Measurements from ENCODE around the gene GLP2R. TPM values are rescaled to one million over a fixed set of nuclear protein-coding genes. Genes with fewer than 3 reads are reported as not detected.

GLP2R gene
- total and polyA plus RNA-seq, 10 of the 15 experiments (the other 5 are each of a cell fraction or from before 2014, with no cell fraction given): not detected

DNA sequence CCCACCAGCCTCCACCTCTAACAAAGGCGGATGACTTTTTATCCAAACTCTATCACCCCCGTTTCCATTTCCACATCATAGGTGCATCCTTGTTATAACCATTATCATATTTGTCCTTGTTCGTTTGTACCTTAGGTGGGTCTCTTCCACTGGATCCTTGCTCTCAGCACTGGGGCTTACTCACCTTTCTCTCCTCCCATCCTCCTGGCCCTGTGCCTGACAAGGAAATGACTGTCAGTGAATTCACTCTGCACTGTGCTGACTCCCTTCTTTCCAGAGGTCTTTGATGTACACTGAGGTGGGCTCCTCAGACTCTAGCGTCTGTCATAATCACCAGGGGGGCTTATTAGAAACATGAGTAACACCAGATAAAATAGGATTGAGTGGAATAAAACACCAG lies 7.0 kb upstream of the GLP2R start:
- ChIA-PET POLR2A (no interaction called here), SMC1A (ENCODE audit: uncharacterized antibody, unreplicated experiment) (no interaction called here), CTCF (no interaction called here), RAD21 (ENCODE audit: unreplicated experiment) (no interaction called here)
- no peak for DNase-seq (ENCODE audit: low read depth, low spot score)
- WGBS (ENCODE audit: insufficient coverage, insufficient replicate concordance, low lambda C conversion rate, missing lambda C conversion rate): 11% methylated on average over 4 of the region's 4 CpGs
- no peak for ATAC-seq
- Histone ChIP-seq H3K4me2 (ENCODE audit: control insufficient read depth, insufficient read depth) (no peak overlapping the region), H3K27me3 (replicated peaks in 1 of 2; ENCODE audit: control insufficient read depth in 2 of 2, insufficient read depth in 2 of 2, low read length in 1 of 2) (no peaks in the 10 kb centered on the region), H3K4me3 (no peak overlapping the region), H3K9me3 (replicated peaks; ENCODE audit: control insufficient read depth, insufficient read depth, low read length) (no peaks in the 10 kb centered on the region), H3K9ac (ENCODE audit: control insufficient read depth, insufficient read depth, low read length) (no peak overlapping the region), H3K79me2 (ENCODE audit: control insufficient read depth, insufficient read depth, low read length) (no peaks in the 10 kb centered on the region), H3K36me3 (ENCODE audit: control insufficient read depth in 2 of 2, insufficient read depth in 2 of 2, low read length in 1 of 2) (no peaks in the 10 kb centered on the region), H3K27ac (ENCODE audit: control insufficient read depth, insufficient read depth) (no peak overlapping the region), H3K4me1 (ENCODE audit: control insufficient read depth, insufficient read depth, low read length) (no peaks in the 10 kb centered on the region), H4K20me1 (ENCODE audit: control insufficient read depth, insufficient read depth) (no peaks in the 10 kb centered on the region), H2AFZ (ENCODE audit: control insufficient read depth, low read depth, low read length) (no peak overlapping the region)
- TF ChIP-seq, protein P1, sequence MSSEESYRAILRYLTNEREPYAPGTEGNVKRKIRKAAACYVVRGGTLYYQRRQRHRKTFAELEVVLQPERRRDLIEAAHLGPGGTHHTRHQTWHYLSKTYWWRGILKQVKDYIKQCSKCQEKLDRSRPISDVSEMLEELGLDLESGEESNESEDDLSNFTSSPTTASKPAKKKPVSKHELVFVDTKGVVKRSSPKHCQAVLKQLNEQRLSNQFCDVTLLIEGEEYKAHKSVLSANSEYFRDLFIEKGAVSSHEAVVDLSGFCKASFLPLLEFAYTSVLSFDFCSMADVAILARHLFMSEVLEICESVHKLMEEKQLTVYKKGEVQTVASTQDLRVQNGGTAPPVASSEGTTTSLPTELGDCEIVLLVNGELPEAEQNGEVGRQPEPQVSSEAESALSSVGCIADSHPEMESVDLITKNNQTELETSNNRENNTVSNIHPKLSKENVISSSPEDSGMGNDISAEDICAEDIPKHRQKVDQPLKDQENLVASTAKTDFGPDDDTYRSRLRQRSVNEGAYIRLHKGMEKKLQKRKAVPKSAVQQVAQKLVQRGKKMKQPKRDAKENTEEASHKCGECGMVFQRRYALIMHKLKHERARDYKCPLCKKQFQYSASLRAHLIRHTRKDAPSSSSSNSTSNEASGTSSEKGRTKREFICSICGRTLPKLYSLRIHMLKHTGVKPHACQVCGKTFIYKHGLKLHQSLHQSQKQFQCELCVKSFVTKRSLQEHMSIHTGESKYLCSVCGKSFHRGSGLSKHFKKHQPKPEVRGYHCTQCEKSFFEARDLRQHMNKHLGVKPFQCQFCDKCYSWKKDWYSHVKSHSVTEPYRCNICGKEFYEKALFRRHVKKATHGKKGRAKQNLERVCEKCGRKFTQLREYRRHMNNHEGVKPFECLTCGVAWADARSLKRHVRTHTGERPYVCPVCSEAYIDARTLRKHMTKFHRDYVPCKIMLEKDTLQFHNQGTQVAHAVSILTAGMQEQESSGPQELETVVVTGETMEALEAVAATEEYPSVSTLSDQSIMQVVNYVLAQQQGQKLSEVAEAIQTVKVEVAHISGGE (CRISPR knock-in tag; IDR thresholded peaks at IDR 0.05): no peak
- TF ChIP-seq CREB1 (IDR thresholded peaks at IDR 0.05; ENCODE audit: low read depth) (no peak), SREBF2 (IDR thresholded peaks at IDR 0.05; ENCODE audit: low read length) (no peak), ZNF274 (IDR thresholded peaks at IDR 0.05; ENCODE audit: insufficient read depth, insufficient read length) (no peak), HDAC2 (IDR thresholded peaks at IDR 0.05) (no peak), SMARCA5 (IDR thresholded peaks at IDR 0.05) (no peak), EED (IDR thresholded peaks at IDR 0.05; ENCODE audit: low read depth) (no peak), SKIL (IDR thresholded peaks at IDR 0.05; ENCODE audit: low read depth, poor library complexity, severe bottlenecking) (no peak), MEF2A (IDR thresholded peaks at IDR 0.05; ENCODE audit: insufficient read depth, low read depth, low read length) (no peak), CBX3 (IDR thresholded peaks at IDR 0.05; ENCODE audit: borderline replicate concordance, low read depth) (no peak)
- in situ Hi-C loops (cut with MboI) (no loop called here), intact Hi-C loops (cut with micrococcal nuclease; ENCODE audit: unreplicated experiment) (no loop called here)
- BruUV-seq (replicated peaks): no TSS peak
- FAIRE-seq: no peak
